Liver (tissue), 9 donors: ENCODE results near the gene DSCAM. TPM values are rescaled to one million over a fixed set of nuclear protein-coding genes. Genes with fewer than 3 reads are reported as not detected.

ENCODE experiments used
- DNase-seq: peaks from one replicate; pipeline ENCODE4 v3.0.0-alpha.2; 2017; ENCODE audit warnings: low spot score
- H3K27ac ChIP-seq, 2 donors: one replicate each; pipeline ENCODE4 v1.7.0; 2013; ENCODE audit warnings: inconsistent platforms in 2 of 2, low read length in 2 of 2, control low read depth in 1 of 2, low read depth in 1 of 2, mild to moderate bottlenecking in 1 of 2
- H3K27me3 ChIP-seq, 4 donors: one replicate each; pipeline versions ENCODE4 v1.6.1 to v1.7.0; 2013; ENCODE audit warnings: low read length in 3 of 4, inconsistent platforms in 1 of 4, mild to moderate bottlenecking in 1 of 4, moderate library complexity in 1 of 4; ENCODE audit not compliant: control insufficient read depth in 4 of 4, insufficient read depth in 4 of 4
- H3K36me3 ChIP-seq, 4 donors: one replicate each; pipeline versions ENCODE4 v1.6.1 to v1.7.0; 2013; ENCODE audit warnings: low read length in 3 of 4, mild to moderate bottlenecking in 3 of 4, low read depth in 1 of 4, moderate library complexity in 1 of 4; ENCODE audit not compliant: control insufficient read depth in 4 of 4, insufficient read depth in 3 of 4
- H3K4me1 ChIP-seq, 4 donors: one replicate each; pipeline versions ENCODE4 v1.6.1 to v1.7.0; 2013; ENCODE audit warnings: low read length in 3 of 4, mild to moderate bottlenecking in 3 of 4, moderate library complexity in 1 of 4; ENCODE audit not compliant: control insufficient read depth in 4 of 4, insufficient read depth in 4 of 4
- H3K4me3 ChIP-seq, 3 donors: one replicate each; pipeline versions ENCODE4 v1.6.1 to v1.7.0; 2013; ENCODE audit warnings: low read length in 3 of 3, control low read depth in 1 of 3, low read depth in 1 of 3, mild to moderate bottlenecking in 1 of 3
- H3K9ac ChIP-seq, 2 donors: one replicate each; pipeline ENCODE4 v1.7.0; 2013; ENCODE audit warnings: low read length in 2 of 2, mild to moderate bottlenecking in 2 of 2, moderate library complexity in 2 of 2, control low read depth in 1 of 2, low read depth in 1 of 2
- H3K9me3 ChIP-seq, 4 donors: one replicate each; pipeline versions ENCODE4 v1.6.1 to v1.7.0; 2013; ENCODE audit warnings: low read length in 3 of 4; ENCODE audit not compliant: control insufficient read depth in 4 of 4
- EGR1 ChIP-seq, 2 donors: IDR thresholded peaks; 2 replicates each; pipeline ENCODE4 v1.6.1; 2016 to 2018; ENCODE audit warnings: antibody characterized with exemption in 2 of 2, low read depth in 2 of 2
- FOXA1 ChIP-seq: IDR thresholded peaks from 2 replicates; pipeline ENCODE4 v1.6.1; 2016; ENCODE audit warnings: antibody characterized with exemption
- FOXA2 ChIP-seq: IDR thresholded peaks from 2 replicates; pipeline ENCODE4 v1.6.1; 2016; ENCODE audit warnings: antibody characterized with exemption
- GABPA ChIP-seq, 2 donors: IDR thresholded peaks in 1 of 2; conservative IDR thresholded peaks in 1 of 2; 2 replicates each; pipeline ENCODE4 v1.6.1; 2016; ENCODE audit warnings: antibody characterized with exemption in 2 of 2, mild to moderate bottlenecking in 1 of 2, moderate library complexity in 1 of 2
- JUND ChIP-seq, 2 donors: IDR thresholded peaks; 2 replicates each; pipeline ENCODE4 v1.6.1; 2016; ENCODE audit warnings: antibody characterized with exemption in 2 of 2
- MAX ChIP-seq: IDR thresholded peaks from 2 replicates; pipeline ENCODE4 v1.6.1; 2016; ENCODE audit warnings: antibody characterized with exemption
- NR2F2 ChIP-seq: IDR thresholded peaks from 2 replicates; pipeline ENCODE4 v1.6.1; 2016; ENCODE audit warnings: antibody characterized with exemption
- REST ChIP-seq: IDR thresholded peaks from 2 replicates; pipeline ENCODE4 v1.6.1; 2016; ENCODE audit warnings: antibody characterized with exemption, mild to moderate bottlenecking
- RXRA ChIP-seq, 2 donors: IDR thresholded peaks; 2 replicates each; pipeline ENCODE4 v1.6.1; 2017 to 2018; ENCODE audit warnings: antibody characterized with exemption in 2 of 2, mild to moderate bottlenecking in 1 of 2
- TAF1 ChIP-seq: conservative IDR thresholded peaks from 2 replicates; pipeline ENCODE4 v1.6.1; 2016; ENCODE audit warnings: antibody characterized with exemption, mild to moderate bottlenecking
- YY1 ChIP-seq: IDR thresholded peaks from 2 replicates; pipeline ENCODE4 v1.6.1; 2016; ENCODE audit warnings: antibody characterized with exemption, mild to moderate bottlenecking
- WGBS: extraction: QIAGEN DNeasy Blood & Tissue Kit; methylation state at CpG from one replicate; pipeline ENCODE4 v1.1.7; 2013; 5-methylcytosine and 5-hydroxymethylcytosine counted together
- polyA plus RNA-seq, 2 donors: library from polyadenylated mRNA; stranded (reverse) in 1 of 2; unstranded in 1 of 2; fragments of 200-250 nt in 1 of 2; fragments of >200 nt in 1 of 2; fragmentation: Nextera tagmentation in 1 of 2; extraction: Ambion mirVana in 1 of 2; gene quantifications; one replicate each; pipeline versions ENCODE4 v1.2.1 to v1.2.3, GENCODE V29; 2013 to 2015
- total RNA-seq, 2 donors: library from RNA; depleted of rRNA; stranded (reverse); fragments of >200 nt; gene quantifications; one replicate each; pipeline ENCODE4 v1.2.3, GENCODE V29; 2014
- TF ChIP-seq, protein P1 (sequence below): IDR thresholded peaks from 2 replicates; pipeline ENCODE4 v1.6.1; 2016; ENCODE audit warnings: antibody characterized with exemption
- TF ChIP-seq, protein P2 (sequence below): IDR thresholded peaks from 2 replicates; pipeline ENCODE4 v1.6.1; 2016; ENCODE audit warnings: antibody characterized with exemption
- TF ChIP-seq, protein P3 (sequence below): fragments of 150-350 bp; IDR thresholded peaks from 2 replicates; pipeline ENCODE4 v1.5.1; 2017; ENCODE audit warnings: improper control_type of control experiment, low read depth, low read length; ENCODE audit not compliant: missing input control
- donor health status: healthy.
- donor health status: healthy.
- donor health status: healthy.
- donor health status: healthy.
- donor health status: healthy.

Gene DSCAM
- total and polyA plus RNA-seq, 4 donors, result 0.02 to 0.23 (median 0.10) TPM

- no peaks in the 10 kb centered on the region for H3K9me3 ChIP-seq
- H3K4me1 ChIP-seq, result no peaks in the 10 kb centered on the region
- DNase-seq, result no peak
- H3K27ac ChIP-seq, result no peak overlapping the region
- TF ChIP-seq RXRA (IDR thresholded peaks at IDR 0.05) (no peak), FOXA2 (no peak), JUND (IDR thresholded peaks at IDR 0.05) (no peak), REST (no peak), EGR1 (IDR thresholded peaks at IDR 0.05; ENCODE audit: low read depth in 2 of 2) (no peak), TAF1 (no peak), GABPA (IDR thresholded peaks at IDR 0.05 in 1 of 2, conservative IDR thresholded peaks at IDR 0.05 in 1 of 2) (no peak), MAX (no peak), NR2F2 (no peak)
- TF ChIP-seq, protein P1, sequence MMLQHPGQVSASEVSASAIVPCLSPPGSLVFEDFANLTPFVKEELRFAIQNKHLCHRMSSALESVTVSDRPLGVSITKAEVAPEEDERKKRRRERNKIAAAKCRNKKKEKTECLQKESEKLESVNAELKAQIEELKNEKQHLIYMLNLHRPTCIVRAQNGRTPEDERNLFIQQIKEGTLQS, result no peak
- TF ChIP-seq, protein P2, sequence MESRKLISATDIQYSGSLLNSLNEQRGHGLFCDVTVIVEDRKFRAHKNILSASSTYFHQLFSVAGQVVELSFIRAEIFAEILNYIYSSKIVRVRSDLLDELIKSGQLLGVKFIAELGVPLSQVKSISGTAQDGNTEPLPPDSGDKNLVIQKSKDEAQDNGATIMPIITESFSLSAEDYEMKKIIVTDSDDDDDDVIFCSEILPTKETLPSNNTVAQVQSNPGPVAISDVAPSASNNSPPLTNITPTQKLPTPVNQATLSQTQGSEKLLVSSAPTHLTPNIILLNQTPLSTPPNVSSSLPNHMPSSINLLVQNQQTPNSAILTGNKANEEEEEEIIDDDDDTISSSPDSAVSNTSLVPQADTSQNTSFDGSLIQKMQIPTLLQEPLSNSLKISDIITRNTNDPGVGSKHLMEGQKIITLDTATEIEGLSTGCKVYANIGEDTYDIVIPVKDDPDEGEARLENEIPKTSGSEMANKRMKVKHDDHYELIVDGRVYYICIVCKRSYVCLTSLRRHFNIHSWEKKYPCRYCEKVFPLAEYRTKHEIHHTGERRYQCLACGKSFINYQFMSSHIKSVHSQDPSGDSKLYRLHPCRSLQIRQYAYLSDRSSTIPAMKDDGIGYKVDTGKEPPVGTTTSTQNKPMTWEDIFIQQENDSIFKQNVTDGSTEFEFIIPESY, result no peak
- TF ChIP-seq, protein P3, sequence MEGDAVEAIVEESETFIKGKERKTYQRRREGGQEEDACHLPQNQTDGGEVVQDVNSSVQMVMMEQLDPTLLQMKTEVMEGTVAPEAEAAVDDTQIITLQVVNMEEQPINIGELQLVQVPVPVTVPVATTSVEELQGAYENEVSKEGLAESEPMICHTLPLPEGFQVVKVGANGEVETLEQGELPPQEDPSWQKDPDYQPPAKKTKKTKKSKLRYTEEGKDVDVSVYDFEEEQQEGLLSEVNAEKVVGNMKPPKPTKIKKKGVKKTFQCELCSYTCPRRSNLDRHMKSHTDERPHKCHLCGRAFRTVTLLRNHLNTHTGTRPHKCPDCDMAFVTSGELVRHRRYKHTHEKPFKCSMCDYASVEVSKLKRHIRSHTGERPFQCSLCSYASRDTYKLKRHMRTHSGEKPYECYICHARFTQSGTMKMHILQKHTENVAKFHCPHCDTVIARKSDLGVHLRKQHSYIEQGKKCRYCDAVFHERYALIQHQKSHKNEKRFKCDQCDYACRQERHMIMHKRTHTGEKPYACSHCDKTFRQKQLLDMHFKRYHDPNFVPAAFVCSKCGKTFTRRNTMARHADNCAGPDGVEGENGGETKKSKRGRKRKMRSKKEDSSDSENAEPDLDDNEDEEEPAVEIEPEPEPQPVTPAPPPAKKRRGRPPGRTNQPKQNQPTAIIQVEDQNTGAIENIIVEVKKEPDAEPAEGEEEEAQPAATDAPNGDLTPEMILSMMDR, result no peak
- WGBS, result 72% methylated on average over 5 of the region's 5 CpGs
- H3K36me3 ChIP-seq, result no peaks in the 10 kb centered on the region
- no peak overlapping the region for H3K9ac ChIP-seq
- peaks cover 0 to 15% (median 5%) of the 10 kb centered on the region in 4 donors for H3K27me3 ChIP-seq
- H3K4me3 ChIP-seq, result no peak overlapping the region
These were observed 5.6 kb upstream of the DSCAM start for GRCh38 chr21:40852563-40852962.

- H3K9me3 ChIP-seq, result no peaks in the 10 kb centered on the region
- DNase-seq, result no peak
- H3K4me1 ChIP-seq, result peaks cover 0 to 5% (median under 1%) of the 10 kb centered on the region in 4 donors
- no peak overlapping the region for H3K9ac ChIP-seq
- H3K27ac ChIP-seq, result no peak overlapping the region
- WGBS, result 62% methylated on average over 2 of the region's 2 CpGs
- no peaks in the 10 kb centered on the region for H3K36me3 ChIP-seq
- peaks cover 0 to 15% (median 8%) of the 10 kb centered on the region in 4 donors for H3K27me3 ChIP-seq
- H3K4me3 ChIP-seq, result no peak overlapping the region
- no peak for TF ChIP-seq REST
- TF ChIP-seq YY1, result no peak
- no peak for TF ChIP-seq RXRA (IDR thresholded peaks at IDR 0.05)
- TF ChIP-seq, protein P1, result no peak
- no peak for TF ChIP-seq TAF1
- TF ChIP-seq FOXA1, result no peak
- TF ChIP-seq FOXA2, result no peak
- TF ChIP-seq, protein P3, result no peak
- TF ChIP-seq, protein P2, result no peak
These were observed 4.8 kb upstream of the DSCAM start for GRCh38 chr21:40851749-40852148.
